ENCODE measurements around the gene PHYHD1. TPM values are rescaled to one million over a fixed set of nuclear protein-coding genes. Genes with fewer than 3 reads are reported as not detected.

Gene PHYHD1
- total and polyA plus RNA-seq, 4 experiments from 2014 or later, result 1.7 to 2.2 TPM; not detected in 2

DNA sequence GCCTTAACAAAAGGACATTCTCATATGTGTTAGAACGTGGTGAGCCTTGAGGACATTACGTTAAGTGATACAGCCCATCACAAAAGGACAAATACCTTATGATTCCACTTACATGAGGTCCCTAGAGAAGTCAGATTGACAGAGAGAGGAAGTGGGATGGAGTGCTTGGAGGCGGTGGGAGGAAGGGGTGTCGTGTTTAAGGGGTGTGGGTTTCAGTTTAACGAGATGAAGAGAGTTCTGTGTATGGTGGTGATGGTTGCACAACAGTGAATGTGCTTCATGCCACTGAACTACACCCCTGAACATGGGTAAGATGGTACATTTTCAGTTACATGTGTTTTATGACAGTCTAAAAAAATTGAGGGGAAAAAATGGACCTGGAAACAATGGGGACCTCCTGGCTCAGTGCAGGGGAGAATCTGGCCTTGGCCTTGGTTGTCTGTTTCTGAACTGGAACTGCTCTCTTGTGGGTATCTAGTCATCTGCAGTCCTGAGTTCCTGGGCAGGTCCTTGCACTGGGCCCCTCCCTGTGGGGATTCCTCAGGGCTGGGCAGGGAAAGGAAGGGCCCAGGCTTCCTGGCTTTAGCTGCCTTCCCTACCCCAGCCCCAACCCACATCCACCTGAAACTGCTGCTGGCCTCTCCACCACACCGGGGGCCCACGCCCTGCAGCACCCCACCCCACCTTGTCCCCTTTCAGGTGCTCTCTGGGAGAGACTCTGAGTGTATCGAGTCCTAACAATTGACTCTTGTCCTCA lies 21.0 kb upstream of the PHYHD1 start:
- ChIA-PET POLR2A (ENCODE audit: partially characterized antibody) (interaction anchor here (0.8 to 12.5 kb wide), 4 partner anchors 11 to 17 kb away, joined by 4 to 110 read pairs (median 6); partner anchors contain the start of genes KYAT1 and LRRC8A), CTCF (ENCODE audit: partially characterized antibody) (interaction anchor here (1.0 to 2.7 kb wide), 4 partner anchors 17 to 36 kb away, joined by 3 to 8 read pairs (median 5); partner anchors contain the start of genes KYAT1 and LRRC8A)
- Histone ChIP-seq H3K27me3 (ENCODE audit: insufficient read depth, low read length) (no peaks in the 10 kb centered on the region), H3K4me3 (ENCODE audit: low read length in 2 of 2) (no peak overlapping the region), H3K36me3 (ENCODE audit: insufficient read depth, low read length) (peaks cover 7% of the 10 kb centered on the region), H3K27ac (ENCODE audit: low read depth, low read length) (peak overlapping the region; percentile 59), H3K9me3 (ENCODE audit: control insufficient read depth in 1 of 2, low read length in 2 of 2) (no peaks in the 10 kb centered on the region), H3K4me1 (ENCODE audit: insufficient read depth, low read length) (peaks cover 97% of the 10 kb centered on the region)
- DNase-seq, result peak in 3 of 5 donors; percentile 22 to 26 (median 26)
- Mint-ChIP-seq H3K36me3 (peaks cover 22 to 23% of the 10 kb centered on the region in 2 donors), H3K27ac (peak overlapping the region; percentile 84 to 99 (median 96)), H3K4me3 (peak overlapping the region in 7 of 8 donors; percentile 58 to 82 (median 63)), H3K9me3 (no peaks in the 10 kb centered on the region), H3K4me1 (peaks cover 45 to 92% (median 72%) of the 10 kb centered on the region in 4 donors), H3K27me3 (no peaks in the 10 kb centered on the region)
- intact Hi-C loops (cut with micrococcal nuclease), result no loop called here

DNA sequence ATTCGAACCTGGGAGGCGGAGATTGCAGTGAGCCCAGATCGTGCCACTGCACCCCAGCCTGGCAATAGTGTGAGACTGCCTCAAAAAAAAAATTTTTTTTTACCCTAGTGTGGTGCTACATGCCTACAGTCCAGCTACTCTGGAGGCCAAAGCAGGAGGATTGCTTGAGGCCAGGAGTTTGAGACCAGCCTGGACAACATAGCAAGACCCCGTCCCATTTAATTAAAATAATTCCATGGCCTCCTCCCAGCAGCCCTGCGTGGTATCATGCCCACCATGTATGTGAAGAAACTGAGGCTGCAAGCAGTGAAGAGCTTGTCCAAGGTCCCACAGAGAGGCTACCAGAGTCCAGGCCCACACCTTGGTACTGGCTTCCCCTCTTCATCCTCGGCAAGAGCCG lies 19.4 kb upstream of the PHYHD1 start:
- peaks cover 91% of the 10 kb centered on the region for H3K4me1 ChIP-seq (ENCODE audit: insufficient read depth, low read length)
- H3K27ac ChIP-seq (ENCODE audit: low read depth, low read length), result peak overlapping the region; percentile 76
- no peaks in the 10 kb centered on the region for H3K27me3 ChIP-seq (ENCODE audit: insufficient read depth, low read length)
- H3K9me3 Mint-ChIP-seq, result no peaks in the 10 kb centered on the region
- ChIA-PET CTCF (ENCODE audit: partially characterized antibody) (interaction anchor here (1.3 to 2.7 kb wide), 3 partner anchors 19 to 83 kb away, joined by 7 to 15 read pairs (median 7); partner anchors contain the start of genes ENDOG, KYAT1 and LRRC8A), POLR2A (ENCODE audit: partially characterized antibody) (interaction anchor here (1.0 to 12.5 kb wide), 9 partner anchors 9 to 348 kb away, joined by 3 to 110 read pairs (median 7); partner anchors contain the start of genes ENDOG, KYAT1 and LRRC8A)
- H3K36me3 Mint-ChIP-seq, result peaks cover 11 to 13% of the 10 kb centered on the region in 2 donors
- no peak overlapping the region for H3K4me3 Mint-ChIP-seq
- H3K27me3 Mint-ChIP-seq, result no peaks in the 10 kb centered on the region
- H3K36me3 ChIP-seq (ENCODE audit: insufficient read depth, low read length), result peaks cover 7% of the 10 kb centered on the region
- no peaks in the 10 kb centered on the region for H3K9me3 ChIP-seq (ENCODE audit: control insufficient read depth in 1 of 2, low read length in 2 of 2)
- peak overlapping the region; percentile 84 to 99 (median 96) for H3K27ac Mint-ChIP-seq
- peak overlapping the region; percentile 14 to 19 for H3K4me3 ChIP-seq (ENCODE audit: low read length in 2 of 2)
- peaks cover 36 to 80% (median 59%) of the 10 kb centered on the region in 4 donors for H3K4me1 Mint-ChIP-seq
- DNase-seq, result no peak
- intact Hi-C loops (cut with micrococcal nuclease), result no loop called here

- Histone ChIP-seq H3K27ac (ENCODE audit: low read depth, low read length) (peak overlapping the region; percentile 76), H3K4me3 (ENCODE audit: low read length in 2 of 2) (peak overlapping the region; percentile 14 to 19), H3K4me1 (ENCODE audit: insufficient read depth, low read length) (peaks cover 91% of the 10 kb centered on the region), H3K27me3 (ENCODE audit: insufficient read depth, low read length) (no peaks in the 10 kb centered on the region), H3K9me3 (ENCODE audit: control insufficient read depth in 1 of 2, low read length in 2 of 2) (no peaks in the 10 kb centered on the region), H3K36me3 (ENCODE audit: insufficient read depth, low read length) (peaks cover 5% of the 10 kb centered on the region)
- Mint-ChIP-seq H3K27me3 (no peaks in the 10 kb centered on the region), H3K27ac (peak overlapping the region; percentile 84 to 99 (median 98)), H3K4me1 (peaks cover 37 to 80% (median 62%) of the 10 kb centered on the region in 4 donors), H3K36me3 (peaks cover 11 to 12% of the 10 kb centered on the region in 2 donors), H3K4me3 (peak overlapping the region; percentile 76 to 87 (median 84)), H3K9me3 (no peaks in the 10 kb centered on the region)
- no peak for DNase-seq
- intact Hi-C loops (cut with micrococcal nuclease), result loop anchor here (1.0 kb wide), 2 partner anchors 20 to 26 kb away; partner anchors contain the start of gene LRRC8A
- CTCF ChIA-PET (ENCODE audit: partially characterized antibody), result interaction anchor here (2.6 to 2.7 kb wide), 2 partner anchors 20 to 26 kb away, joined by 7 to 15 read pairs; partner anchors contain the start of genes KYAT1 and LRRC8A
- POLR2A ChIA-PET (ENCODE audit: partially characterized antibody), result interaction anchor here (0.6 to 12.5 kb wide), 16 partner anchors 8 to 349 kb away, joined by 3 to 110 read pairs (median 6); partner anchors contain the start of genes DOLK, ENDOG, KYAT1 and LRRC8A
Observed at GRCh38 chr9:128901822-128902221, 19.0 kb upstream of the PHYHD1 start.

GRCh38 chr9:128902351-128903078 lies 18.3 kb upstream of the PHYHD1 start:
- Mint-ChIP-seq H3K9me3 (no peaks in the 10 kb centered on the region), H3K4me1 (peaks cover 35 to 83% (median 65%) of the 10 kb centered on the region in 4 donors), H3K4me3 (peak overlapping the region; percentile 76 to 87 (median 84)), H3K36me3 (peaks cover 12 to 15% of the 10 kb centered on the region in 2 donors), H3K27ac (peak overlapping the region; percentile 84 to 99 (median 98)), H3K27me3 (no peaks in the 10 kb centered on the region)
- intact Hi-C loops (cut with micrococcal nuclease), result loop anchor here (1.0 kb wide), 2 partner anchors 20 to 26 kb away; partner anchors contain the start of gene LRRC8A
- peak; percentile 85 to 92 (median 88) for DNase-seq
- Histone ChIP-seq H3K27me3 (ENCODE audit: insufficient read depth, low read length) (no peaks in the 10 kb centered on the region), H3K27ac (ENCODE audit: low read depth, low read length) (peak overlapping the region; percentile 76), H3K36me3 (ENCODE audit: insufficient read depth, low read length) (peaks cover 5% of the 10 kb centered on the region), H3K4me3 (ENCODE audit: low read length in 2 of 2) (peak overlapping the region; percentile 14 to 45), H3K9me3 (ENCODE audit: control insufficient read depth in 1 of 2, low read length in 2 of 2) (no peaks in the 10 kb centered on the region), H3K4me1 (ENCODE audit: insufficient read depth, low read length) (peaks cover 87% of the 10 kb centered on the region)
- POLR2A ChIA-PET (ENCODE audit: partially characterized antibody), result interaction anchor here (0.5 to 12.5 kb wide), 17 partner anchors 8 to 349 kb away, joined by 3 to 110 read pairs (median 5); partner anchors contain the start of genes DOLK, ENDOG, KYAT1 and LRRC8A
- CTCF ChIA-PET (ENCODE audit: partially characterized antibody), result interaction anchor here (2.6 to 2.7 kb wide), 2 partner anchors 20 to 25 kb away, joined by 7 to 15 read pairs; partner anchors contain the start of genes KYAT1 and LRRC8A

DNA sequence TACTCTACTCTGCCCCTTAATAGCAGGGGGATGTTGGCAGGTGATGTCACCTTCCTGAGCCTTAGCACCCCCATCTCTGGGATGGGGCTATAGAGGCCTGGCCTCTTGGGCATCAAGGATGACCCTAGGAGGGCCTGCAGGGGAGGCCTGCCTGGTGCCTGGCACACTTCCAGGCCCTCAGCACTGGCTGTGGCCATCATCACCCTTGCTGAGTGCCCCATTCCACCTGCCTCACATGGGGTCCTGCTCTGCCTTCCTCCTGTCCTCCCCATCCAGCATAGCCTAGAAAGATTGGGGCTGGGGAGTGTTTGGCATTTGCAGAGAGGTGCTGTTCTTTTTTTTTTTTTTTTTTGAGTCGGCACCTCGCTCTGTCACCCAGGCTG lies 17.7 kb upstream of the PHYHD1 start:
- peak overlapping the region; percentile 84 to 99 (median 98) for H3K27ac Mint-ChIP-seq
- Histone ChIP-seq H3K4me1 (ENCODE audit: insufficient read depth, low read length) (peaks cover 82% of the 10 kb centered on the region), H3K9me3 (ENCODE audit: control insufficient read depth in 1 of 2, low read length in 2 of 2) (no peaks in the 10 kb centered on the region), H3K36me3 (ENCODE audit: insufficient read depth, low read length) (peaks cover 11% of the 10 kb centered on the region), H3K27ac (ENCODE audit: low read depth, low read length) (peak overlapping the region; percentile 76), H3K27me3 (ENCODE audit: insufficient read depth, low read length) (no peaks in the 10 kb centered on the region), H3K4me3 (ENCODE audit: low read length in 2 of 2) (peak overlapping the region in 1 of 2 donors; percentile 45)
- H3K4me3 Mint-ChIP-seq, result peak overlapping the region in 7 of 8 donors; percentile 76 to 87 (median 83)
- ChIA-PET POLR2A (ENCODE audit: partially characterized antibody) (interaction anchor here (0.6 to 12.5 kb wide), 10 partner anchors 9 to 125 kb away, joined by 3 to 110 read pairs (median 7); partner anchors contain the start of genes DOLK, ENDOG, KYAT1 and LRRC8A), CTCF (ENCODE audit: partially characterized antibody) (interaction anchor here (2.6 kb wide), 1 partner anchor 25 kb away, joined by 15 read pairs; no protein-coding TSS in a partner anchor)
- H3K9me3 Mint-ChIP-seq, result no peaks in the 10 kb centered on the region
- intact Hi-C loops (cut with micrococcal nuclease), result no loop called here
- H3K36me3 Mint-ChIP-seq, result peaks cover 14 to 19% of the 10 kb centered on the region in 2 donors
- H3K27me3 Mint-ChIP-seq, result no peaks in the 10 kb centered on the region
- no peak for DNase-seq
- H3K4me1 Mint-ChIP-seq, result peaks cover 33 to 84% (median 63%) of the 10 kb centered on the region in 4 donors

DNA sequence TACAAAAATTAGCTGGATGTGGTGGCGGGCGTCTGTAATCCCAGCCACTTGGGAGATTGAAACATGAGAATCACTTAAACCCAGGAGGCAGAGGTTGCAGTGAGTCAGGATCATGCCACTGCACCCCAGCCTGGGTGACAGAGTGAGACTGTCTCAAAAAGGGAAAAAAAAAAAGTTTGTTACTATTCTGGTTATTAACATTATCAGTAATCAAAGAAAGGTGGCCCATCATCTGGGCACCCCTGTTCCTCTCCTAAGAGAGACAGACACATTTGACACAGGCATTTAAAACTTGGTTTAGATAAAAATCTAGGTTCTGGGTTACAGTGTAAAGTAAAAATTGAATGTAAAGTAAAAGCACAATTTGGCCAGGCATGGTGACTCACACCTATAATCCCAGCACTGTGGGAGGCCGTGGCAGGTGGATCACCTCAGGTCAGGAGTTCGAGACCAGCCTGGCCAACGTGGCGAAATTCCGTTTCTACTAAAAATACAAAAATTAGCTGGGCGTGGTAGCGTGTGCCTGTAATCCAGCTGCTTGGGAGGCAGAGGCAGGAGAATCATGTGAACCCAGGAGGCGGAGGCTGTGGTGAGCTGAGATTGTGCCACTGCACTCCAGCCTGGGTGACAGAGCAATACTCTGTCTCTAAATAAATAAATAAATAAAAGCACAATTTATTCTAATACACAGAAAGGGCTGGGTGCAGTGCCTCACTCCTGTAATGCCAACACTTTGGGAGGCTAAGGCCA lies 16.7 kb upstream of the PHYHD1 start:
- ChIA-PET POLR2A (ENCODE audit: partially characterized antibody) (interaction anchor here (1.2 kb wide), 1 partner anchor 134 kb away, joined by 3 read pairs; no protein-coding TSS in a partner anchor), CTCF (ENCODE audit: partially characterized antibody) (no interaction called here)
- intact Hi-C loops (cut with micrococcal nuclease), result no loop called here
- Mint-ChIP-seq H3K27ac (peak overlapping the region; percentile 84 to 99 (median 91)), H3K4me1 (peaks cover 30 to 84% (median 57%) of the 10 kb centered on the region in 4 donors), H3K4me3 (peak overlapping the region in 3 of 8 donors; percentile 31 to 59 (median 39)), H3K27me3 (no peaks in the 10 kb centered on the region), H3K36me3 (peaks cover 17 to 22% of the 10 kb centered on the region in 2 donors), H3K9me3 (no peaks in the 10 kb centered on the region)
- Histone ChIP-seq H3K9me3 (ENCODE audit: control insufficient read depth in 1 of 2, low read length in 2 of 2) (no peaks in the 10 kb centered on the region), H3K4me3 (ENCODE audit: low read length in 2 of 2) (no peak overlapping the region), H3K27ac (ENCODE audit: low read depth, low read length) (peak overlapping the region; percentile 76), H3K27me3 (ENCODE audit: insufficient read depth, low read length) (no peaks in the 10 kb centered on the region), H3K4me1 (ENCODE audit: insufficient read depth, low read length) (peaks cover 72% of the 10 kb centered on the region), H3K36me3 (ENCODE audit: insufficient read depth, low read length) (peaks cover 21% of the 10 kb centered on the region)
- DNase-seq, result no peak
